T-cell (primary cell): Measurements from ENCODE around the gene TOM1L2. TPM values are rescaled to one million over a fixed set of nuclear protein-coding genes. Genes with fewer than 3 reads are reported as not detected.

Experiments
- ATAC-seq, 4 experiments: fragments of 200-7000 bp in 3 of 4; fragments of 150-1000 bp in 1 of 4; cut with Tn5 transposase; replicated peaks in 1 of 4; 1 replicate in 3 of 4; 2 replicates in 1 of 4; pipeline ENCODE4 v1.10.0; 2021; ENCODE audit warnings: moderate library complexity in 3 of 4, mild to moderate bottlenecking in 2 of 4, moderate number of reproducible peaks in 1 of 4
- CTCF ChIA-PET, 2 donors: fragments of 300-600 bp; sonication (Branson Sonifier 250); formaldehyde crosslinking; loops; one replicate each; lab custom pipeline; 2022; ENCODE audit warnings: antibody characterized with exemption in 2 of 2; lab: Charles Lee
- POLR2A ChIA-PET, 2 donors: fragments of 300-600 bp; sonication (Branson Sonifier 250); formaldehyde crosslinking; loops; one replicate each; lab custom pipeline; 2022; ENCODE audit warnings: antibody characterized with exemption in 2 of 2; lab: Charles Lee
- DNase-seq, 35 experiments: peaks; one replicate each; pipeline versions ENCODE4 v3.0.0 to v3.0.0-alpha.2; 2013 to 2023
- H3K27ac ChIP-seq: one replicate; pipeline ENCODE4 v1.5.1; 2013; ENCODE audit warnings: low read length
- H3K27me3 ChIP-seq, 2 experiments: replicated peaks in 1 of 2; 1 replicate in 1 of 2; 2 replicates in 1 of 2; pipeline versions ENCODE4 v1.6.1 to v1.7.0; 2013; ENCODE audit warnings: low read length in 1 of 2, mixed read lengths in 1 of 2; ENCODE audit not compliant: control insufficient read depth in 2 of 2, insufficient read depth in 2 of 2; ENCODE audit errors: extremely low read depth in 1 of 2
- H3K36me3 ChIP-seq, 2 donors: 1 replicate in 1 of 2; 2 replicates in 1 of 2; pipeline versions ENCODE4 v1.6.1 to v1.7.0; 2013; ENCODE audit warnings: low read length in 1 of 2; ENCODE audit not compliant: control insufficient read depth in 2 of 2, insufficient read depth in 1 of 2; ENCODE audit errors: extremely low read depth in 1 of 2
- H3K4me1 ChIP-seq, 2 experiments: 1 replicate in 1 of 2; 2 replicates in 1 of 2; pipeline versions ENCODE4 v1.6.1 to v1.7.0; 2013; ENCODE audit warnings: low read length in 2 of 2, mixed read lengths in 1 of 2; ENCODE audit not compliant: insufficient read depth in 2 of 2, control insufficient read depth in 1 of 2; ENCODE audit errors: extremely low read depth in 1 of 2
- H3K4me3 ChIP-seq, 2 donors: 1 replicate in 1 of 2; 2 replicates in 1 of 2; pipeline versions ENCODE4 v1.5.1 to v1.7.0; 2013; ENCODE audit warnings: mild to moderate bottlenecking in 2 of 2, low read length in 1 of 2, moderate library complexity in 1 of 2; ENCODE audit not compliant: control insufficient read depth in 1 of 2; ENCODE audit errors: extremely low read depth in 1 of 2
- H3K9me3 ChIP-seq: 2 replicates; pipeline ENCODE4 v1.7.0; 2013
- H3K27ac Mint-ChIP-seq, 2 donors: one replicate each; pipeline ENCODE4 v1.8.0; 2020 to 2021; ENCODE audit warnings: mild to moderate bottlenecking in 2 of 2, mixed read lengths in 2 of 2
- H3K27me3 Mint-ChIP-seq, 2 donors: one replicate each; pipeline ENCODE4 v1.8.0; 2021 to 2022; ENCODE audit warnings: mixed read lengths in 2 of 2
- H3K36me3 Mint-ChIP-seq: one replicate; pipeline ENCODE4 v1.8.0; 2021; ENCODE audit warnings: mixed read lengths
- H3K4me1 Mint-ChIP-seq, 3 donors: one replicate each; pipeline ENCODE4 v1.8.0; 2020 to 2022; ENCODE audit warnings: mixed read lengths in 3 of 3, mild to moderate bottlenecking in 1 of 3
- H3K4me3 Mint-ChIP-seq, 3 donors: one replicate each; pipeline ENCODE4 v1.8.0; 2020 to 2022; ENCODE audit warnings: mild to moderate bottlenecking in 3 of 3, mixed read lengths in 3 of 3, moderate library complexity in 3 of 3
- H3K9me3 Mint-ChIP-seq, 3 donors: one replicate each; pipeline ENCODE4 v1.8.0; 2020 to 2022; ENCODE audit warnings: mixed read lengths in 3 of 3
- WGBS: methylation state at CpG from one replicate; pipeline ENCODE4 v1.1.5; 2013; ENCODE audit warnings: missing lambda C conversion rate; ENCODE audit not compliant: insufficient coverage; 5-methylcytosine and 5-hydroxymethylcytosine counted together
- total RNA-seq, 35 experiments: library from RNA in 6 of 35; stranded (reverse) in 6 of 35; fragments of 120-200 nt in 1 of 35; gene quantifications; one replicate each; pipeline versions ENCODE4 v1.2.1 to v1.2.4 and lab custom pipeline; 2013 to 2026

TOM1L2 gene
- total RNA-seq, 5 donors from 2014 or later (not counting 1 experiment from before 2014, with no cell fraction given) = 57.5 to 71.5 (median 61.9) TPM

GRCh38 chr17:17818088-17818526, 154.1 kb downstream of the TOM1L2 start:
- no peak overlapping the region for H3K4me3 ChIP-seq
- H3K9me3 ChIP-seq = no peaks in the 10 kb centered on the region
- ATAC-seq (no peak), DNase-seq (no peak)
- H3K27ac ChIP-seq = no peak overlapping the region
- Mint-ChIP-seq H3K9me3 (no peaks in the 10 kb centered on the region), H3K4me1 (peaks cover 35 to 48% (median 40%) of the 10 kb centered on the region in 3 donors), H3K4me3 (peak overlapping the region in 1 of 3 donors; percentile 76), H3K27me3 (no peaks in the 10 kb centered on the region), H3K36me3 (peaks cover 16% of the 10 kb centered on the region), H3K27ac (no peak overlapping the region)
- POLR2A ChIA-PET = interaction anchor here in 1 of 2 donors (0.6 kb wide), 1 partner anchor 39 kb away, joined by 6 read pairs; no protein-coding TSS in a partner anchor
- peaks cover 26 to 57% of the 10 kb centered on the region in 2 donors for H3K36me3 ChIP-seq
- 87% methylated on average over 6 of the region's 10 CpGs for WGBS
- peaks cover 23 to 55% of the 10 kb centered on the region in 2 experiments for H3K4me1 ChIP-seq
- no peaks in the 10 kb centered on the region for H3K27me3 ChIP-seq
- CTCF ChIA-PET = no interaction called here

DNA sequence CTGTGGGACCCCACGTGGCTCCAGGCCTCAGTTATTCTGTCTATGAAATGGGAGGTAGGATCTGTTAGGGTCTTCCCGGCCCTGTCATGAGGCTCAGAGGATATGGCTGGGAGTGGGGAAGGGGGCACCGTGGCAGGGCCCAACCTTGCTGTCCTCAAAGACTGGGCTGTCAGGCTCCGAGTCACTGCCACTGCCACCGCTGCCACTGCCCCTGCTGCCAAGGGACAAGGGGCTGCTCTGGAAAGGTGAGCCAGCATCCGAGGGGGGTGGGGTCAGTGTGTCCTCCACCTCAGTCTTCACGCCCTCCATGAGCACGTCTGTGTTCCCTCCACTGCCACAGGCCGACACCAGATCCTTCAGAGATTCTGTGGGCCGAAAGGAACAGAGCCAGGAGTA, 154.7 kb downstream of the TOM1L2 start:
- no peak overlapping the region for H3K4me3 Mint-ChIP-seq
- ChIA-PET POLR2A (interaction anchor here in 1 of 2 donors (0.6 kb wide), 1 partner anchor 40 kb away, joined by 6 read pairs; no protein-coding TSS in a partner anchor), CTCF (no interaction called here)
- Histone ChIP-seq H3K36me3 (peaks cover 26 to 61% of the 10 kb centered on the region in 2 donors), H3K27me3 (no peaks in the 10 kb centered on the region), H3K4me1 (peaks cover 18 to 53% of the 10 kb centered on the region in 2 experiments), H3K4me3 (no peak overlapping the region), H3K27ac (no peak overlapping the region), H3K9me3 (no peaks in the 10 kb centered on the region)
- no peaks in the 10 kb centered on the region for H3K27me3 Mint-ChIP-seq
- H3K9me3 Mint-ChIP-seq = no peaks in the 10 kb centered on the region
- DNase-seq (no peak), ATAC-seq (no peak)
- H3K4me1 Mint-ChIP-seq = peaks cover 29 to 44% (median 35%) of the 10 kb centered on the region in 3 donors
- WGBS = 99% methylated on average over 9 of the region's 10 CpGs
- H3K36me3 Mint-ChIP-seq = peaks cover 16% of the 10 kb centered on the region
- no peak overlapping the region for H3K27ac Mint-ChIP-seq

- Mint-ChIP-seq H3K36me3 (peaks cover 16% of the 10 kb centered on the region), H3K4me3 (no peak overlapping the region), H3K27me3 (no peaks in the 10 kb centered on the region), H3K9me3 (no peaks in the 10 kb centered on the region), H3K27ac (no peak overlapping the region), H3K4me1 (peaks cover 28 to 38% (median 33%) of the 10 kb centered on the region in 3 donors)
- ATAC-seq (no peak), DNase-seq (no peak)
- no peaks in the 10 kb centered on the region for H3K27me3 ChIP-seq
- H3K27ac ChIP-seq = no peak overlapping the region
- H3K9me3 ChIP-seq = no peaks in the 10 kb centered on the region
- ChIA-PET CTCF (no interaction called here), POLR2A (no interaction called here)
- 98% methylated on average over 23 of the region's 24 CpGs for WGBS
- H3K4me3 ChIP-seq = no peak overlapping the region
- peaks cover 14 to 53% of the 10 kb centered on the region in 2 experiments for H3K4me1 ChIP-seq
- peaks cover 26 to 61% of the 10 kb centered on the region in 2 donors for H3K36me3 ChIP-seq
These were observed 155.2 kb downstream of the TOM1L2 start for GRCh38 chr17:17816831-17817551.

GRCh38 chr17:17816240-17816814, 155.9 kb downstream of the TOM1L2 start:
- Histone ChIP-seq H3K27me3 (no peaks in the 10 kb centered on the region), H3K9me3 (no peaks in the 10 kb centered on the region), H3K4me3 (no peak overlapping the region), H3K4me1 (peaks cover 9 to 53% of the 10 kb centered on the region in 2 experiments), H3K36me3 (peaks cover 24 to 64% of the 10 kb centered on the region in 2 donors), H3K27ac (no peak overlapping the region)
- CTCF ChIA-PET = no interaction called here
- no peak for ATAC-seq
- 95% methylated on average over 21 of the region's 22 CpGs for WGBS
- Mint-ChIP-seq H3K36me3 (peaks cover 16% of the 10 kb centered on the region), H3K27ac (no peak overlapping the region), H3K4me1 (peaks cover 28 to 35% (median 31%) of the 10 kb centered on the region in 3 donors), H3K27me3 (no peaks in the 10 kb centered on the region), H3K4me3 (no peak overlapping the region), H3K9me3 (no peaks in the 10 kb centered on the region)
- DNase-seq = no peak
- POLR2A ChIA-PET = no interaction called here

DNA sequence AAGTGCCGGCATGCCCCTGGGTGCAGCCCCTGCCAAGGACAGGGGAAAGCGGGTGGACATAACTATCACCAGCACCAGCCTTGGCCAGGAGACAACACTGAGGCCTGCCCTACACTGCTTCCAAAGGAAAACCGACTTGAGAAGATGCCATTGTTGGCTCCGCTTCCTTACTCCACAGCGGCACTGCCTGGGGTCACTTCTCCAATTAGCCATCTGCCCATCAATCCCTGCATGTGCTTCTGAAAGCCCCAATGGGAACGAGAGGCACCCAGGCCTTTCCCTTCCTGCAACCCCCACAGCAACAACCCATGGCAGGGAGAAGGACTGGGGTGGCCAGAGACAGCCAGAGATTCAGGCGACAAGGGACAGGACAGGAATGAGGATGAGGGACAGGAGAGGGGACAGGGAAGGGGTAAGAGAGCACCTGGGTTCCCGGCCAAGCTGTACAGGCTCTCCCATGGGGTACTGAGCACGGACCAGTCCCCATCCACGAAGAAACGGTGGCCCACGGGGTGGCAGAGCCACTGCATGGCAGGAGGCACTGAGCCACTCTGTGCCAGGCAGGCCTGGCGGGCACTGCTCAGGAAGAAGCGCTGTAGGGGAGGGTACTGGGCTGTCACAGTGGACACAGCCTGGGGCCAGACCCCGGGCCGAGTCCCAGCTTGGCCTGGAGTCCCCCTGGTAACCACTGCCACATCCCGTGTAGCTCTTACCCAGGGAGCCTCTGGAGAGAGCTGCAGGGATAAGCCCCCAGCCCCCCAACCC, 156.6 kb downstream of the TOM1L2 start:
- Histone ChIP-seq H3K27me3 (no peaks in the 10 kb centered on the region), H3K9me3 (no peaks in the 10 kb centered on the region), H3K4me1 (peaks cover 7 to 46% of the 10 kb centered on the region in 2 experiments), H3K4me3 (no peak overlapping the region), H3K27ac (no peak overlapping the region), H3K36me3 (peaks cover 27 to 69% of the 10 kb centered on the region in 2 donors)
- DNase-seq (no peak), ATAC-seq (no peak)
- no peaks in the 10 kb centered on the region for H3K9me3 Mint-ChIP-seq
- H3K4me3 Mint-ChIP-seq = no peak overlapping the region
- WGBS = 94% methylated on average over 11 of the region's 17 CpGs
- CTCF ChIA-PET = no interaction called here
- H3K27ac Mint-ChIP-seq = peak overlapping the region in 1 of 2 donors; percentile 76
- no peaks in the 10 kb centered on the region for H3K27me3 Mint-ChIP-seq
- POLR2A ChIA-PET = interaction anchor here (0.6 to 0.8 kb wide), 2 partner anchors 20 to 185 kb away, joined by 3 read pairs; no protein-coding TSS in a partner anchor
- peaks cover 16% of the 10 kb centered on the region for H3K36me3 Mint-ChIP-seq
- peaks cover 21 to 27% (median 24%) of the 10 kb centered on the region in 3 donors for H3K4me1 Mint-ChIP-seq

DNA sequence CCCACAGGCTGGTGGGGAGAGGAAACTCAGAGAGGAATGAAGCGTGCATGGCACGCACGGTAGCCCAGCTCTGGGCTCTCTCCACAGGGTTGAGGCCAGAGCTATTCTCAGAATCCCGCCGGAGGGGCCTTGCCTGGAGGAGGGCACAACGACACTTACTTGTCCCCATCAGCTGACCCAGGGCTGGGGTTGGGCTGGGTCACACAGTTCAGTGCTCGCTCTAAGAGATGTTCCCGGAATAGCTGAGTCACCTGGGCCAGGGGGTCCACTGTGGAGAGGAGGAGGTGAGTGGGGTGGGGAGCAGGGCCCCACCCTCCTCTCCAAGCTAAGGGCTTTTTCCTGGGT, 157.2 kb downstream of the TOM1L2 start:
- no peak for DNase-seq
- H3K27me3 ChIP-seq = no peaks in the 10 kb centered on the region
- peaks cover 15 to 22% (median 18%) of the 10 kb centered on the region in 3 donors for H3K4me1 Mint-ChIP-seq
- CTCF ChIA-PET = interaction anchor here in 1 of 2 donors (0.5 kb wide), 1 partner anchor 160 kb away, joined by 4 read pairs; no protein-coding TSS in a partner anchor
- H3K36me3 Mint-ChIP-seq = peaks cover 16% of the 10 kb centered on the region
- no peak for ATAC-seq
- H3K9me3 ChIP-seq = no peaks in the 10 kb centered on the region
- no peaks in the 10 kb centered on the region for H3K27me3 Mint-ChIP-seq
- no peak overlapping the region for H3K27ac Mint-ChIP-seq
- H3K4me1 ChIP-seq = peaks cover 5 to 40% of the 10 kb centered on the region in 2 experiments
- peaks cover 32 to 74% of the 10 kb centered on the region in 2 donors for H3K36me3 ChIP-seq
- WGBS = 85% methylated on average over 6 of the region's 8 CpGs
- H3K4me3 Mint-ChIP-seq = no peak overlapping the region
- POLR2A ChIA-PET = interaction anchor here (0.6 to 0.8 kb wide), 2 partner anchors 21 to 186 kb away, joined by 3 read pairs; no protein-coding TSS in a partner anchor
- no peak overlapping the region for H3K4me3 ChIP-seq
- H3K9me3 Mint-ChIP-seq = no peaks in the 10 kb centered on the region
- no peak overlapping the region for H3K27ac ChIP-seq
